ENCODE data around the gene HAGH.

The HAGH gene

DNA sequence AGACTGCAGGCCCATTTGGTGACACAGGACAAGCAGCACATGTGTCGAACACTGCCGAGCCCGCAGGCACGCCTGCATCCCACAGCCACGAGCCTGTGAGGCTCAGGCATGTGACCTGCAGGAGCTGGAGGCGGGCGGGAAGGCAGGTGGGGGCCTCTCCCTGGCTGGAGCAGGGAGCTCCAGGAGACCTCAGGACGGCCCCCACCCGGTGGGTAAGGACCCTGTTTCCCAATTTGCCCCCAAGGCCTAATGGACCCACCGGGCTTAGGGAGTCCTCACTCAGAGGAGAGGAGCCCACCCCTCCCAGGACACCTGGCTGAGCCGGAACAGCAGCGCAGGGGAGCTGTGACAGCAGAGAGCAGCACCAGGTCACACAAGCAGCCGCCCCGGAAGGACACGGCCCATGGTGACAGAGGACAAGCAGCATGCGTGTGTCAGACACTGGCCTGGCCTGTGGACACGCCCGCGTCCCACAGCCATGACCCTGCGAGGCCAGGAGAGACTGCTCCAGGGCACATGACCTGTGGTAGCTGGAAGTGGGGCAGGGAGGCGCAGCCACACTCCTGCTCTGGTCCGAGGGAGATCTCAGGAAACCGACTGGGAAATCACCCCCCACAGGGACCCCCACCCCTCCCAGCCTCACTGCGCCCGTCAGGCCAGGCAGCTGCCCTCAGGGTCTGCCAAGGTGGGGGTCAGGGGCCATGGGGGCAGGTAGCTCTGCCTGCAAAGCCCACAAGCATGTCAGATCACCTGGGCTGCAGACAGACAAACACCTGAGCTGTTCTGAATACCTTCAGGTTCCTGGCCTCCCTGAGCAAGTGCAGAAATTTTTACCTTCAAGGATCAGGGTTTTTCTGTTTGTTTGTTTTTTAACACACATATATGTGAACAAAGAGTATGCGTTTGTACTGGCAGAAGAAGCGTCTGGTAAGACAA is 46.6 kb downstream of the HAGH start:
- Histone ChIP-seq H3K4me1 (ENCODE audit: control extremely low read depth in 1 of 4, control insufficient read depth in 4 of 4, insufficient read depth in 4 of 4, low read length in 3 of 4) (peaks cover 0 to 22% (median 21%) of the 10 kb centered on the region in 4 experiments), H3K4me3 (ENCODE audit: control insufficient read depth in 1 of 7, extremely low read depth in 1 of 7, insufficient read depth in 4 of 7, low read depth in 2 of 7, low read length in 6 of 7) (no peak overlapping the region), H3K9me3 (ENCODE audit: control extremely low read depth in 1 of 5, control insufficient read depth in 4 of 5, insufficient read depth in 2 of 5, low read depth in 1 of 5, low read length in 4 of 5) (no peaks in the 10 kb centered on the region), H3K27ac (ENCODE audit: insufficient read depth in 1 of 2, low read depth in 1 of 2, low read length in 2 of 2, poor library complexity in 1 of 2, severe bottlenecking in 2 of 2) (no peak overlapping the region), H3K27me3 (replicated peaks in 2 of 5; ENCODE audit: control insufficient read depth in 4 of 5, insufficient read depth in 5 of 5, low read length in 4 of 5) (no peaks in the 10 kb centered on the region), H3K36me3 (ENCODE audit: control insufficient read depth in 4 of 4, insufficient read depth in 4 of 4, low read length in 3 of 4) (peaks cover 0 to 61% (median 39%) of the 10 kb centered on the region in 4 experiments)
- WGBS (ENCODE audit: insufficient coverage) = 96% methylated on average over 24 of the region's 27 CpGs
- CTCF ChIA-PET = interaction anchor here (0.9 kb wide), 1 partner anchor 20 kb away, joined by 3 read pairs; no protein-coding TSS in a partner anchor
- no peak for DNase-seq
- POLR2A ChIA-PET = no interaction called here

DNA sequence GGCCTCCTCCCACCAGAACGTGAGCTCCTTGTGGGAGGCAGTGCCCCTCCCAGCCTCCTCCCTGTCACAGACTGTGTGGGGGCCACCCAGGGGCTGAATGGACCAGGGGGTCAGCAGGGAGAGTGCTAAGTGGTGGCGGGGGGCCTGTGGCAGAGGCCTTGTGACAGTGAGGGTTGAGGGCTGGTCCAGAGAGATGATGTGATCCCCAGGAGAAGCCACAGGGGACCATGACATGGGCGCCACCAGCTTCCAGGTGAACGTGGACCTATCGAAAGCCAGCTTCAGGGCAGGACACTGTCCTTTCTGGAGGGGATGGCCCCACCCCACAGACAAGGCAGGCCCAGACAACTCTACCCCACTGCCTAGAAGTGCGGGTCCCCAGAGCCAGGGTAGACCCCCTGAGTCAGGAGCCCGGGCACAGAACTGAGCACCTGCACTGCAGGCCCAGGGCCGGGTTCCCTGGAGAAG is 47.4 kb downstream of the HAGH start:
- CTCF ChIA-PET = interaction anchor here (0.7 kb wide), 1 partner anchor 133 kb away, joined by 3 read pairs; no protein-coding TSS in a partner anchor
- DNase-seq = no peak
- WGBS (ENCODE audit: insufficient coverage) = 100% methylated on average over 6 of the region's 8 CpGs

DNA sequence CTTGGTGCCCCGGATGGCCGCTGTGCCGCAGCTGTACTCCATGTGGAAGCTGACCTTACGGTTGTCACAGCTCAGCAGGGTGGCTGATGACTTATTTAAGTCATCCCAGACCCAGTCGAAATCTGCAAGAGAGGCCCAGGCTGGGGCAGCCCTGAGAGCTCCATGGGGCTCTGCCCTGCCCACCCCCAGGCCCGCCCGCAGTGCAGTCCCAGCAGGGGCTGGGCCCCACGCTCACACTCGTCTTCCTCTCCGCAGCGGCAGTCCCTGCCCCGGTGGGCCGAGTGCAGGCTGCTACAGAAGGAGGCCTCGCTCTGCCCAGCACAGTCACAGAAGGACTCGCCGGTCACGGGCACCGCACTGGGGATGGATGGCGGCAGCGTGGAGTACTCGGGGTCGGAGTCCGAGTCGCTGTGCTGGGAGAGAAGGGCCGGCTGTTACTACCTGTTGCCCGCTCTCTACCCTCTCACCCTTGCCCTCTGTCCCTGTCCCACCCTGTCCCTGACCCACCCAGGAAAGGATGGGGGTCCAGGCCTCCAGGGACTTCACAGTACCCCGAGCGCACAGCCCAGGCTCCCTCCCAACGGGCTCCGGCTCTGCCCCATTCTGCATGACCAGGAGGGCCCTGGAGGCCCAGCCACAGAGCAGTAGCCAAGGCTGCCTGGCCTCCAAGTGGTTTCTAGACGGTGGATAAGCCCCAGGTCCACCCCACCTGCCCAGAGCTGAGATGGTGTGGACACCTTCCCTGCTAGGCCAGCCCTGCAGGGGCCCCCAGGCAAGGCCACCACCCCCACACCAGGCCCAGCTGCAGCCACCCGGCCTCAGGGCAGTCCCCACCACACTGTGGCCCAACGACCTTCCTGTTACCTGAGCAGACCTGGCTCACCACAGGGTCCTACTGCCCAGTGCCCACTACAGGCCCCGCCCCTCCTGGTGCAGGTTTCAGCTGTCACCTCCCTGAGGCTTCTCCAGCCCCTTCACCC is 48.1 kb downstream of the HAGH start:
- no peak for DNase-seq
- 96% methylated on average over 31 of the region's 34 CpGs for WGBS (ENCODE audit: insufficient coverage)

More for the DNA sequence above, 47.4 kb downstream of the HAGH start:
- Histone ChIP-seq H3K27ac (ENCODE audit: insufficient read depth in 1 of 2, low read depth in 1 of 2, low read length in 2 of 2, poor library complexity in 1 of 2, severe bottlenecking in 2 of 2) (no peak overlapping the region), H3K27me3 (replicated peaks in 2 of 5; ENCODE audit: control insufficient read depth in 4 of 5, insufficient read depth in 5 of 5, low read length in 4 of 5) (no peaks in the 10 kb centered on the region), H3K4me1 (ENCODE audit: control extremely low read depth in 1 of 4, control insufficient read depth in 4 of 4, insufficient read depth in 4 of 4, low read length in 3 of 4) (peaks cover 5 to 28% (median 27%) of the 10 kb centered on the region in 4 experiments), H3K4me3 (ENCODE audit: control insufficient read depth in 1 of 7, extremely low read depth in 1 of 7, insufficient read depth in 4 of 7, low read depth in 2 of 7, low read length in 6 of 7) (no peak overlapping the region), H3K9me3 (ENCODE audit: control extremely low read depth in 1 of 5, control insufficient read depth in 4 of 5, insufficient read depth in 2 of 5, low read depth in 1 of 5, low read length in 4 of 5) (no peaks in the 10 kb centered on the region), H3K36me3 (ENCODE audit: control insufficient read depth in 4 of 4, insufficient read depth in 4 of 4, low read length in 3 of 4) (peaks cover 0 to 61% (median 42%) of the 10 kb centered on the region in 4 experiments)
- POLR2A ChIA-PET = no interaction called here

DNA sequence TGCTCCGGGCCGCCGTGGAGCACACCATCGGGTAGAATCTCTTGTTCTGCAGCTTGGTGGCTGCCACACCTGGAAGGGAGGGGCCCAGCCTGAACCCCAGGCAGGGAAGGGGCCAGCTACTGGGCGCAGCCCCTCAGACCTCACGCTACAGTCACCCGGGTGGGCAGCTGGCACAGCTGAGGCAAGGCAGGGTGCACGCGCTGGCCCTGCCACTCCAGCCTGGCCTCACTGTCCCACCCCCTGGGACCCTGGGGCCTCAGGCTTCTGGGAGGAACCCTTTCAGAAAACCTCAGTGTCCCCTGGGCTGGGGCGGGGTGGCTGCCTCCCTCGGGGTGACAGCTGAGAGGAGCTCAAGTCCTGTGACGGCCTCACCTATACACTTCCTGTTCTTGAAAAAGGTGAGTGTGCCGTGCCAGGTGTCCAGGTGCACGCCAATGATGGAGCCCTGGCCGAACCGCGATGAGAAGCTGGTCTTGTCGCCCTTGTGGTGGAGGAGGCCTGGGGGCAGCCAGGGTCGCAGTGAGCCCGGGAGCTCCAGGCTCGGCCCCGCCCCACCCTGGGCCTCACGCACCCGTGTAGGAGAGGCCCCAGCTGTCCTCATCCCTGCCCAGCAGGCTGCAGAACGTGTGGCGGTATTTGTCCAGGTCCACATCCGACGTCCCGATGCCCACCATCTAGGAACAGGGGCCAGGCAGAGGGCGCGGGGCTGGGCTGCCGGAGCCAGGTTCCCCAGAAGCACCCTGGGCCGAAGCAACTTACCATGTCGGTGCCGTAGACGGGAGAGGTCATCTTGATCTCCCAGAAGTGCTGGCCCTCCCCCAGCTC is 49.0 kb downstream of the HAGH start:
- DNase-seq = no peak
- peaks cover 0 to 61% (median 42%) of the 10 kb centered on the region in 4 experiments for H3K36me3 ChIP-seq (ENCODE audit: control insufficient read depth in 4 of 4, insufficient read depth in 4 of 4, low read length in 3 of 4)
- WGBS (ENCODE audit: insufficient coverage) = 95% methylated on average over 34 of the region's 36 CpGs
- H3K4me1 ChIP-seq (ENCODE audit: control extremely low read depth in 1 of 4, control insufficient read depth in 4 of 4, insufficient read depth in 4 of 4, low read length in 3 of 4) = peaks cover 5 to 27% (median 26%) of the 10 kb centered on the region in 4 experiments
- H3K27me3 ChIP-seq (replicated peaks in 2 of 5; ENCODE audit: control insufficient read depth in 4 of 5, insufficient read depth in 5 of 5, low read length in 4 of 5) = no peaks in the 10 kb centered on the region
- ChIA-PET CTCF (no interaction called here), POLR2A (interaction anchor here (0.6 to 1.1 kb wide), 2 partner anchors 12 to 24 kb away, joined by 3 to 4 read pairs; no protein-coding TSS in a partner anchor)
- no peaks in the 10 kb centered on the region for H3K9me3 ChIP-seq (ENCODE audit: control extremely low read depth in 1 of 5, control insufficient read depth in 4 of 5, insufficient read depth in 2 of 5, low read depth in 1 of 5, low read length in 4 of 5)
- H3K4me3 ChIP-seq (ENCODE audit: control insufficient read depth in 1 of 7, extremely low read depth in 1 of 7, insufficient read depth in 4 of 7, low read depth in 2 of 7, low read length in 6 of 7) = no peak overlapping the region
- H3K27ac ChIP-seq (ENCODE audit: insufficient read depth in 1 of 2, low read depth in 1 of 2, low read length in 2 of 2, poor library complexity in 1 of 2, severe bottlenecking in 2 of 2) = no peak overlapping the region

More for the DNA sequence above, 48.1 kb downstream of the HAGH start:
- peaks cover 0 to 61% (median 42%) of the 10 kb centered on the region in 4 experiments for H3K36me3 ChIP-seq (ENCODE audit: control insufficient read depth in 4 of 4, insufficient read depth in 4 of 4, low read length in 3 of 4)
- H3K9me3 ChIP-seq (ENCODE audit: control extremely low read depth in 1 of 5, control insufficient read depth in 4 of 5, insufficient read depth in 2 of 5, low read depth in 1 of 5, low read length in 4 of 5) = no peaks in the 10 kb centered on the region
- H3K27me3 ChIP-seq (replicated peaks in 2 of 5; ENCODE audit: control insufficient read depth in 4 of 5, insufficient read depth in 5 of 5, low read length in 4 of 5) = no peaks in the 10 kb centered on the region
- H3K4me3 ChIP-seq (ENCODE audit: control insufficient read depth in 1 of 7, extremely low read depth in 1 of 7, insufficient read depth in 4 of 7, low read depth in 2 of 7, low read length in 6 of 7) = no peak overlapping the region
- CTCF ChIA-PET = interaction anchor here (0.6 to 0.7 kb wide), 2 partner anchors 19 to 133 kb away, joined by 3 read pairs; no protein-coding TSS in a partner anchor
- H3K4me1 ChIP-seq (ENCODE audit: control extremely low read depth in 1 of 4, control insufficient read depth in 4 of 4, insufficient read depth in 4 of 4, low read length in 3 of 4) = peaks cover 5 to 29% (median 27%) of the 10 kb centered on the region in 4 experiments
- H3K27ac ChIP-seq (ENCODE audit: insufficient read depth in 1 of 2, low read depth in 1 of 2, low read length in 2 of 2, poor library complexity in 1 of 2, severe bottlenecking in 2 of 2) = no peak overlapping the region
- POLR2A ChIA-PET = interaction anchor here (0.6 to 1.1 kb wide), 2 partner anchors 13 to 23 kb away, joined by 3 to 4 read pairs; no protein-coding TSS in a partner anchor

GRCh38 chr16:1776991-1777374 is 49.6 kb downstream of the HAGH start:
- Histone ChIP-seq H3K36me3 (ENCODE audit: control insufficient read depth in 4 of 4, insufficient read depth in 4 of 4, low read length in 3 of 4) (peaks cover 0 to 62% (median 42%) of the 10 kb centered on the region in 4 experiments), H3K9me3 (ENCODE audit: control extremely low read depth in 1 of 5, control insufficient read depth in 4 of 5, insufficient read depth in 2 of 5, low read depth in 1 of 5, low read length in 4 of 5) (no peaks in the 10 kb centered on the region), H3K4me1 (ENCODE audit: control extremely low read depth in 1 of 4, control insufficient read depth in 4 of 4, insufficient read depth in 4 of 4, low read length in 3 of 4) (peaks cover 5 to 33% (median 31%) of the 10 kb centered on the region in 4 experiments), H3K4me3 (ENCODE audit: control insufficient read depth in 1 of 7, extremely low read depth in 1 of 7, insufficient read depth in 4 of 7, low read depth in 2 of 7, low read length in 6 of 7) (no peak overlapping the region), H3K27me3 (replicated peaks in 2 of 5; ENCODE audit: control insufficient read depth in 4 of 5, insufficient read depth in 5 of 5, low read length in 4 of 5) (no peaks in the 10 kb centered on the region), H3K27ac (ENCODE audit: insufficient read depth in 1 of 2, low read depth in 1 of 2, low read length in 2 of 2, poor library complexity in 1 of 2, severe bottlenecking in 2 of 2) (no peak overlapping the region)
- ChIA-PET POLR2A (interaction anchor here (1.1 kb wide), 1 partner anchor 11 kb away, joined by 3 read pairs; no protein-coding TSS in a partner anchor), CTCF (no interaction called here)
- DNase-seq = no peak
- WGBS (ENCODE audit: insufficient coverage) = 94% methylated on average over 19 of the region's 22 CpGs

DNA sequence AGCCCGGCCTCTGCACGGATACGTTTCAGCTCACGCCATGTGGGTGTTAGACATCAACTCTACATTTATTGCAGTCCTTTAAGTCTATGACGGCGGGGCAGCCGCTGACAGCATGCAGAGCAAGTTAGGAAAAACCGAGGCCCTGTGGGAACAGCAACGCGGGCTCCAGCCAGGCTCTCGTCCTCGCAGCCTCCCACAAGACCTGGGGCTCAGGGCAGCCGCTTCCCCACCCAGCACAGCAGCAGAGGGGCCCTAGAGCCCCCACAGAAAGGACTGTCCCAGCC is 50.0 kb downstream of the HAGH start:
- no peak for DNase-seq
- WGBS (ENCODE audit: insufficient coverage) = 99% methylated on average over 13 of the region's 13 CpGs
- Histone ChIP-seq H3K4me1 (ENCODE audit: control extremely low read depth in 1 of 4, control insufficient read depth in 4 of 4, insufficient read depth in 4 of 4, low read length in 3 of 4) (peaks cover 5 to 33% (median 31%) of the 10 kb centered on the region in 4 experiments), H3K4me3 (ENCODE audit: control insufficient read depth in 1 of 7, extremely low read depth in 1 of 7, insufficient read depth in 4 of 7, low read depth in 2 of 7, low read length in 6 of 7) (no peak overlapping the region), H3K27ac (ENCODE audit: insufficient read depth in 1 of 2, low read depth in 1 of 2, low read length in 2 of 2, poor library complexity in 1 of 2, severe bottlenecking in 2 of 2) (no peak overlapping the region), H3K27me3 (replicated peaks in 2 of 5; ENCODE audit: control insufficient read depth in 4 of 5, insufficient read depth in 5 of 5, low read length in 4 of 5) (no peaks in the 10 kb centered on the region), H3K9me3 (ENCODE audit: control extremely low read depth in 1 of 5, control insufficient read depth in 4 of 5, insufficient read depth in 2 of 5, low read depth in 1 of 5, low read length in 4 of 5) (no peaks in the 10 kb centered on the region), H3K36me3 (ENCODE audit: control insufficient read depth in 4 of 4, insufficient read depth in 4 of 4, low read length in 3 of 4) (peaks cover 0 to 64% (median 42%) of the 10 kb centered on the region in 4 experiments)
- CTCF ChIA-PET = interaction anchor here (1.6 kb wide), 1 partner anchor 12 kb away, joined by 4 read pairs; no protein-coding TSS in a partner anchor
- POLR2A ChIA-PET = no interaction called here
